ENCODE data around the gene PLCL1.

The PLCL1 gene

DNA sequence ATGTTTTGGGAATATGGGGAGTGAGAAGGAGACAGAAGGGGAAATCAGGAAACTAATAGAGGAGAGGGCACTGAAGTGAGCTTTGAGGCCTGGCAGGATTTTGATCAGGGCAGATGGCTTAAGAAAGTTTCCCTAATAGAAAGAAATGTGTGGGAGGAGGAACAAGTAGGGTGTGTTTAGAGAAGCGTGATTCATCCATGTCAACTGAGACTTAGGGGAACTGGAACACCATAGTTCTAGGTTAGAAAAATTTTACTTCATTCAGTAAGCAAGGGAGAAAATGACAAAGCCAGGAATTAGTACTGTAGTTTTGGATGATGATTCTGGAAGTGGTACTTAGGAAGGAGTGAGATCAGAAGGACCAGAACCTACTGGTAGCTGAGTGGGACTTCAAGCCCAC lies 296.0 kb downstream of the PLCL1 start:
- TF ChIP-seq, protein P1, sequence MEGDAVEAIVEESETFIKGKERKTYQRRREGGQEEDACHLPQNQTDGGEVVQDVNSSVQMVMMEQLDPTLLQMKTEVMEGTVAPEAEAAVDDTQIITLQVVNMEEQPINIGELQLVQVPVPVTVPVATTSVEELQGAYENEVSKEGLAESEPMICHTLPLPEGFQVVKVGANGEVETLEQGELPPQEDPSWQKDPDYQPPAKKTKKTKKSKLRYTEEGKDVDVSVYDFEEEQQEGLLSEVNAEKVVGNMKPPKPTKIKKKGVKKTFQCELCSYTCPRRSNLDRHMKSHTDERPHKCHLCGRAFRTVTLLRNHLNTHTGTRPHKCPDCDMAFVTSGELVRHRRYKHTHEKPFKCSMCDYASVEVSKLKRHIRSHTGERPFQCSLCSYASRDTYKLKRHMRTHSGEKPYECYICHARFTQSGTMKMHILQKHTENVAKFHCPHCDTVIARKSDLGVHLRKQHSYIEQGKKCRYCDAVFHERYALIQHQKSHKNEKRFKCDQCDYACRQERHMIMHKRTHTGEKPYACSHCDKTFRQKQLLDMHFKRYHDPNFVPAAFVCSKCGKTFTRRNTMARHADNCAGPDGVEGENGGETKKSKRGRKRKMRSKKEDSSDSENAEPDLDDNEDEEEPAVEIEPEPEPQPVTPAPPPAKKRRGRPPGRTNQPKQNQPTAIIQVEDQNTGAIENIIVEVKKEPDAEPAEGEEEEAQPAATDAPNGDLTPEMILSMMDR (IDR thresholded peaks at IDR 0.05; ENCODE audit: control insufficient read depth, extremely low read depth, insufficient read depth) = no peak

DNA sequence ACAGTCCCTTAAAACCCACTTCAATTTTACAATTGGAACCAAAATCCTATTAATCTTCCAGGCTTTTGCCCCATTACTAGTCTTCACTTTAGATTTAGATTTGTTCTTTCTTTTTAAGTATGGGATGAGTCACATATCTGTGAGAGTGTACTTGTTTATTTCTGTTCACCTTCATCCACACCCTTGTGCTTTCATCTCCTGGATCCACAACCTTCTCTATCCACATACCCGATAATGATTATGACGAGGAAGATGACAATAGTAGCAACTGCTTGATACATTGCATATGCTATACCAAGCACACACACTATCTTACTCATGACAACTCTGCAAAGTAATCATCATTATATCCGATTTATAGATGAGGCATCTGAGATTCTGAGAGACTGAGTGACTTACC lies 297.3 kb downstream of the PLCL1 start:
- TF ChIP-seq, protein P1 (IDR thresholded peaks at IDR 0.05; ENCODE audit: control insufficient read depth, extremely low read depth, insufficient read depth) = no peak
- no peak overlapping the region for H3K4me3 ChIP-seq (ENCODE audit: low read depth, low read length)
- no peak for DNase-seq (ENCODE audit: low read depth)

More for the DNA sequence above, 296.0 kb downstream of the PLCL1 start:
- no peak overlapping the region for H3K4me3 ChIP-seq (ENCODE audit: low read depth, low read length)
- no peak for DNase-seq (ENCODE audit: low read depth)

DNA sequence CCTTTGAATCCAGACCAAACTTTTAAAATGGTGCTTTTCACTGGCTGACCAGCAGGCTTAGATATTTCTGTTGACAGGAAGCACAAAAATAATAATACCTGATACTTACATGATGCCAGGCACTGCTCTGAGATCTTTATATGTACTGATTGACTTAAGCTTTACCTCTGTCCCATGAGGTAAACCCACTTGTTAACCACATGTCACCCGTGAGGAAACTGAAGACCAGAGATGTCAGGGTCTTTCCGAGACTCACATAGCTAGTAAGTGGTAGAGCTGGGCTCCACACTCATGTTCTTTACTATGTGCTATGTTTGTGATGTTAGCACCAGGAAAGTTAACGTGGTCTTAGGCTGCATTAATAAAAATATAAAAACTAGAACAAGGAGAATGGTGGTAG lies 297.7 kb downstream of the PLCL1 start:
- TF ChIP-seq, protein P1 (IDR thresholded peaks at IDR 0.05; ENCODE audit: control insufficient read depth, extremely low read depth, insufficient read depth) = no peak
- no peak for DNase-seq (ENCODE audit: low read depth)
- no peak overlapping the region for H3K4me3 ChIP-seq (ENCODE audit: low read depth, low read length)

DNA sequence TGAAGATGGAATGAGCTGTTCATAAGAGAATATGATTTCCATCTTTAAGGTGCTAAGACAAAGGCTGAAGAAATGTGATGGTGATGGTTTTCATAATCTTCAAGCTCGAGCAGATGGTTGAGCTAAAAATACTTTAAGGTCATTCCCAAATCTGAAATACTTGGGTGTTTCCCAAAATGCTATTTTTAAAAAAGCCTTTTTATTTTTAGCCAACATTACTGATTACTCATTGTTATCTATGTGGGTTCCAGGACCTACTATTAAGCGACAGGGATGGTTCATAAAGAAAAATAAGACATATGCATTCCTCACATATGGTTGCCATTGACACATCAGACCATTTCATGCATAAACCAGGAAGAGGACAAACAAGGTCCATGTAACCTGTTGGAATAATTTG lies 298.5 kb downstream of the PLCL1 start:
- H3K4me3 ChIP-seq (ENCODE audit: low read depth, low read length) = no peak overlapping the region
- no peak for DNase-seq (ENCODE audit: low read depth)
- TF ChIP-seq, protein P1 (IDR thresholded peaks at IDR 0.05; ENCODE audit: control insufficient read depth, extremely low read depth, insufficient read depth) = no peak

DNA sequence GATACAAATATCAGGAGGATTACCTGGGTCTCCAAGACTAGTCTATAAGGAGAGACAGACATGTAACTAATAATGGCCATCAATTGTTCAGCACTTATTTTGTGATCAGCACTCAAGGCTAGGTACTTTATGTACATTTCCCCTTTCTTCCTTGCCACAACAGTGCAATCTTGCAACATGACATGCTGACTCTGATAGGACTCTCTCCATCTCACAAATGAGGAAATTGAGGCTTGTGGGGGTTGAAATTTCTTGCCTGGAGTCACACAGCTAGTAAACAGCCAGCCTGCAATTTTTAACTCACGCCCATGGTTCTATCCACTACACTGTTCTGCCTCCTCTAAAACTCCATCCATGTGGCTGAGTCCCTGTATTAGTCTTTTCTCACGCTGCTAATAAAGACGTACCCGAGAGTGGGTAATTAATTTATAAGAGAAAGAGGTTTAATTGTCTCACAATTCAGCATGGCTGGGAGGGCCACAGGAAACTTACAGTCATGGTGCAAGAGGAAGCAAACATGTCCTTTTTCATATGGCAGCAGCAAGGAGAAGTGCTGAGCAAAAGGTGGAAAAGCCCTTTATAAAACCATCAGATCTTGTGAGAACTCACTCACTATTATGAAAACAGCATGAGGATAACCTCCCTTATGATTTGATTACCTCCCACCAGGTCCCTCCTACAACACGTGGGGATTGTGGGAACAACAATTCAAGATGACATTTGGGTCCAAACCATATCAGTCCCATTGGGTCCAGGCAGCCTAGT lies 302.4 kb downstream of the PLCL1 start:
- H3K4me3 ChIP-seq (ENCODE audit: low read depth, low read length) = no peak overlapping the region
- DNase-seq (ENCODE audit: low read depth) = no peak
- TF ChIP-seq, protein P1 (IDR thresholded peaks at IDR 0.05; ENCODE audit: control insufficient read depth, extremely low read depth, insufficient read depth) = no peak

DNA sequence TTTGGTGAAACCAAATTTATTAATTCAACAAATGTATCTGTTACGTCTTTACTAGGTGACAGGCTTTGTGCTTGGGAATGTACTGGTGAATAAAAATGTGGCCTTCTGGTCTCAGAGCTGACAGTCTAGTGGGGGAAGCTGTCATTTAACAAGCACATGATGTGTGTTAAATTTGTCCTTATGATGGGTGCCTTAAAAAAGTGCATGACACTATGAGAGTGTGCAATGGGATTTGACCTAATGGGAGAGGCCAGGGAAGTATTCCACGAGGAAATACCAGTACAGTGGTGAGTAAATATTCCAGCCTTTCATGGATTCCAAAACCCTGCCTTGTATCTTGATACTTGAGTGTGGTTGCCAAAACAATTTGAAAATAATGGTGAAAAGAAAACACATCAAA lies 308.9 kb downstream of the PLCL1 start:
- no peak overlapping the region for H3K4me3 ChIP-seq (ENCODE audit: low read depth, low read length)
- TF ChIP-seq, protein P1 (IDR thresholded peaks at IDR 0.05; ENCODE audit: control insufficient read depth, extremely low read depth, insufficient read depth) = no peak
- no peak for DNase-seq (ENCODE audit: low read depth)

DNA sequence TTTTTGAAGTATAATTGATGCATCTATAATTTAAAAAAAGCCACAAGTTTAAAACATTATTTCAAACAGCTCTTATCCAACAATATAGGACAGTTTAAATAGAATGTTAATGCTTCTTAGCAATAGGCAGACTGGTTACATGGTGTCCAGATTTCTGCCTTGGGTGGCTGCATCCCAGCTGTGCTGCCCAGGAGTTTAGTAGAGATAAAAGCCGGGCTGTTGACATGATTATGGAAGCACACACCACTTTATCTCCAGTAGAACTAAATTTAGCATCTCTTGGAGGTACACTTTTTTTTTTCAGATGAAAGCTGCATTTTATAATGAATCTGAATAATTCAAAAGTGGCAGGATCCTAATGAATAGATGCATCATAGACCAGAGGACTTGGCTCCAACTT lies 309.7 kb downstream of the PLCL1 start:
- TF ChIP-seq, protein P1 (IDR thresholded peaks at IDR 0.05; ENCODE audit: control insufficient read depth, extremely low read depth, insufficient read depth) = no peak
- H3K4me3 ChIP-seq (ENCODE audit: low read depth, low read length) = no peak overlapping the region
- no peak for DNase-seq (ENCODE audit: low read depth)
